ENCODE results near the gene UBE3B.

DNA sequence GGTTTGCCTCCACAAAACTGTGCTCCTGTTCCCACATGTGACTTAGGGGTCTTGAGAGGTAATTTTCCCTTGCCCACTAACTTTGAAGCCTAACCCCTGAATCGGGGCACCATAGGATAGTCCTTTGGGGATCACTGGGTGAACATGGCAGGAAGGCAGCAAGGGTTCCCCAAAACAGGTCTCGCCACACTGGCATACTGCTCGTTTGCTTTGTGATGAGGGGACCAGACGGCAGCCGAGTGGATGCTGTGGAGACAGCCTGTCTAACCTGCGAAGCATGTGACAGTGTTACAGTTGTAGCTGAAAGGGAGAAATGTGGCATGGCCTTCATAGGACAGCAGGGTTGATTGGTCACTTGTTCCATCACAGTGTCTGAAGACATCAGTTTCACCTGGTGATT lies 42.4 kb downstream of the UBE3B start:
- TF ChIP-seq, protein P1, sequence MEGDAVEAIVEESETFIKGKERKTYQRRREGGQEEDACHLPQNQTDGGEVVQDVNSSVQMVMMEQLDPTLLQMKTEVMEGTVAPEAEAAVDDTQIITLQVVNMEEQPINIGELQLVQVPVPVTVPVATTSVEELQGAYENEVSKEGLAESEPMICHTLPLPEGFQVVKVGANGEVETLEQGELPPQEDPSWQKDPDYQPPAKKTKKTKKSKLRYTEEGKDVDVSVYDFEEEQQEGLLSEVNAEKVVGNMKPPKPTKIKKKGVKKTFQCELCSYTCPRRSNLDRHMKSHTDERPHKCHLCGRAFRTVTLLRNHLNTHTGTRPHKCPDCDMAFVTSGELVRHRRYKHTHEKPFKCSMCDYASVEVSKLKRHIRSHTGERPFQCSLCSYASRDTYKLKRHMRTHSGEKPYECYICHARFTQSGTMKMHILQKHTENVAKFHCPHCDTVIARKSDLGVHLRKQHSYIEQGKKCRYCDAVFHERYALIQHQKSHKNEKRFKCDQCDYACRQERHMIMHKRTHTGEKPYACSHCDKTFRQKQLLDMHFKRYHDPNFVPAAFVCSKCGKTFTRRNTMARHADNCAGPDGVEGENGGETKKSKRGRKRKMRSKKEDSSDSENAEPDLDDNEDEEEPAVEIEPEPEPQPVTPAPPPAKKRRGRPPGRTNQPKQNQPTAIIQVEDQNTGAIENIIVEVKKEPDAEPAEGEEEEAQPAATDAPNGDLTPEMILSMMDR (conservative IDR thresholded peaks at IDR 0.05): no peak
- TF ChIP-seq ZFX (IDR thresholded peaks at IDR 0.05): no peak

Measured in C4-2B (cell line).